HFF-Myc (cell line): Measurements from ENCODE around the gene TP53BP2.
"Not testable (repeated sequence)": the region's sequence is repeated elsewhere in the genome, so short reads cannot be mapped to it uniquely, and the experiment has no call there.

Experiments
- DNase-seq: peaks from one replicate; pipeline ENCODE4 v3.0.0-alpha.2; 2011; ENCODE audit warnings: low read depth; ENCODE audit errors: extremely low read depth
- H3K4me3 ChIP-seq: replicated peaks from 2 replicates; pipeline ENCODE4 v1.5.1; 2011; ENCODE audit warnings: low read depth, mild to moderate bottlenecking, control low read depth, low read length
- CTCF ChIP-seq: IDR thresholded peaks from 2 replicates; pipeline ENCODE4 v1.5.1; 2012; ENCODE audit warnings: mild to moderate bottlenecking, low read depth, low read length, control low read depth; ENCODE audit errors: missing control alignments

The TP53BP2 gene

DNA sequence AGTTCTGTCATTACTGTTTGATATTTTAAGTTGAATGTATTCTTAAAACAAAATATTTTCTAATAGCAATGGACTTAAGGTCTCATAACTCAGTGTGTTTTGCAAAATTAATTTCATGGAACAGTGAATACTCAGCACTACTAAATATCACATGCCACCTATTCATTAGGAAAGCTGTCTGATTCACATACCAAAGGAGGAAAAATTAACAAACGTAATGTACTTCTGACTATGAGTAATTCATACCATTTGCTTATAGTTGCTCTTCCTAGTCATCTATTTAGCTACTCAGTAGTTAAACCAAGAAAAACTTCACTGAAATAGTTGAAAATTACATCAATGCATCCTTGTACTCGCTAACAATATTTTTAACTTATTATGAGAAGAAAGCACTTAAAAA is 35.2 kb downstream of the TP53BP2 start:
- no peak for DNase-seq
- TF ChIP-seq CTCF, result no peak
- no peak overlapping the region for H3K4me3 ChIP-seq

DNA sequence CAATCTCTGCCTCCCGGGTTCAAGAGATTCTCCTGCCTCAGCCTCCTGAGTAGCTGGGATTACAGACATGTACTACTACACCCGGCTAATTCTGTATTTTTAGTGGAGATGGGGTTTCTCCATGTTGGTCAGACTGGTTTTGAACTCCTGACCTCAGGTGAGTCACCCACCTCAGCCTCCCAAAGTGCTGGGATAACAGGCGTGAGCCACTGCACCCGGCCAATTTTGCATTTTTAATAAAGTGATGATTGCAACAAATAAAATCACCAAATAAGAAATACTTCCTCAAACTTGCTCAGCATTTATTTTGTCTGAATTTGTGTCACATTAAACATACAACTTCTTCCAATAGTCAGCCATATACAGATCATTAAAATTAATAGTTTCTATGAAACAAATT is 35.8 kb downstream of the TP53BP2 start:
- H3K4me3 ChIP-seq, DNase-seq: not testable (repeated sequence)

- H3K4me3 ChIP-seq, result no peak overlapping the region
- no peak for DNase-seq
Measured at GRCh38 chr1:223803211-223803610, 42.5 kb downstream of the TP53BP2 start.

GRCh38 chr1:223802602-223803001 is 43.1 kb downstream of the TP53BP2 start:
- DNase-seq, result no peak
- no peak for TF ChIP-seq CTCF
- H3K4me3 ChIP-seq, result no peak overlapping the region

More at GRCh38 chr1:223803211-223803610, 42.5 kb downstream of the TP53BP2 start:
- TF ChIP-seq CTCF, result no peak

DNA sequence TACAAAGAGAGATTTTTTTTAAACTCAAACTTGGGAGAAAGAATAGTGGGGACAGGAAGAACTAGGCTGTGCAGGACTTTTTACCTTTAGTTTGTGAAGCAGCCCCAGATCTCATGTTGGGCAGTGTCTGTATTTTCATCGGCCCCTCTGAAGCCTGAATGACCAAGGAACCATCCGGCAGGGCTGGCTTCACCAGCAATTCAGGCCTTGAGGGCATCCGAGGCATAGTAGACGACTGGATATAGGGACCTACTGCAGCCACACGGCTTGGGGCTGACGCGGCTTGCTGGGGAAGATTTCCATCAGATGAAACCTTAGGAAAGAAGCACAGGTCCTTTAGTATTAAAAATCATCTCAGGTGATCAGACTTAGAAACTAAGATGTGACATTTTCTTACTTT is 43.7 kb downstream of the TP53BP2 start:
- H3K4me3 ChIP-seq, result no peak overlapping the region
- no peak for DNase-seq
- TF ChIP-seq CTCF, result no peak

DNA sequence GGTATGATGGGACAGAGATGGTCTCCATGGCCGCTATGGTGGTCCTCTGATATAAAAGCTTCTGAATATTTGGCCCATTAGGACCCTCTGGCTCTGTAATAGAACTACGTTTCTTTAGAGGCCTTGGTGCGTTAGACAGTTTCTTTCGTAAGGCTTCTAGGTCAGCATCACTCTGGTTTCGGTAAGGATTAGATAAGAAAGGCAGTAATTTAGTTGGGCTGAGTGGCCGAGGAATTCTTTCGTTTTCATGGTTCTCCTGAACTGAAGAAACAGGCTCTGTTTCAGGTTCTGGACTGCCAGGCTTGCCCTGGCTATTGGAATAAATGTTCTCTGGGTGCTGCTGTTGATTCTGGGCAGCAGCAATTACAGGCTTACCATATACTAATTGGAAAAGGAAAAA is 49.5 kb downstream of the TP53BP2 start:
- no peak for TF ChIP-seq CTCF
- H3K4me3 ChIP-seq, result no peak overlapping the region

DNA sequence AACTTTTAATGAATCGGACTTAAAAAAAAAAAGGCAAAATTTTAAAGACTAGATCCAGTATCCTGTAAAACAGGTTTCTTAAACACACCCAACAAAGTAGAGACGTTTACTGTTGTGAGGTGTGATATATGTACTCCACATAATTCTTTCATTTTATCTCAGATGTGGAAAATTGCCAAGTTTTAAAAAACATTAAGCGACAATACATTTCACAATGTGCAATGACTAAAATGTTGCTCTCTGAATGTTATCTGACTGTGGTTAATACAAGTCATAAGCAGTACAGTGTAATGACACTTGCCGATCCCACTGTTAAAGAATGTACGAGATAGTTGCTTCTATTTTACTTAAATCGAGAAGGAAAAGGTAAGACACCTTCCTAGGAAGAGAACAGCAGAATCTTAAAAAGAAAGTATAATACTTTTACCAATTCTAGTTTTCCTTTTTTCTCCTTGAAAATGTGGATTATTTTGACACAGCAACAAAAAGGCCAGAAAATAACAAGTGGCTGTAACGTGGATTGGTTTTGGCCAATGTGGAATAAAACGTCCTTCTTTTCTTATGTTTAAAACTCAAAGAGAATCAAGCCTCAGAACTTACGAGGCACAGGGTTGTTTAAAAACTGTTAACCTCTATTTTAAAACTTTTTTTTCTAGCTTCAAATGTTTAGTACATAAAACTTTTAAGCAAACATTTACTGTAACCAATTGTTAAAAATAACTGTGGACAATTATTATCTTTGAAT is 51.4 kb downstream of the TP53BP2 start:
- H3K4me3 ChIP-seq, result no peak overlapping the region
- TF ChIP-seq CTCF, result no peak
- no peak for DNase-seq

More for the DNA sequence above, 49.5 kb downstream of the TP53BP2 start:
- DNase-seq, result no peak
